GM12892 (cell line): ENCODE results near the gene ACSF3.
"Not testable (repeated sequence)": the region's sequence is repeated elsewhere in the genome, so short reads cannot be mapped to it uniquely, and the experiment has no call there.

Source experiments
- DNase-seq: peaks from one replicate; pipeline ENCODE4 v3.0.0; 2011; ENCODE audit not compliant: insufficient read length
- FAIRE-seq: peaks from 2 replicates; lab custom pipeline; 2011; peaks lifted over from hg19 to GRCh38; lab: Jason Lieb, UNC
- POLR2A ChIP-seq: IDR thresholded peaks from 2 replicates; pipeline ENCODE4 v1.6.1; 2011; ENCODE audit warnings: low read depth, low read length, control low read depth
- POLR2AphosphoS5 ChIP-seq: IDR thresholded peaks from 2 replicates; pipeline ENCODE4 v1.6.1; 2011; ENCODE audit warnings: low read depth, low read length, control low read depth
- TAF1 ChIP-seq: IDR thresholded peaks from 2 replicates; pipeline ENCODE4 v1.6.1; 2011; ENCODE audit warnings: low read depth, mild to moderate bottlenecking, control low read depth, low read length, borderline replicate concordance

ACSF3 gene

DNA sequence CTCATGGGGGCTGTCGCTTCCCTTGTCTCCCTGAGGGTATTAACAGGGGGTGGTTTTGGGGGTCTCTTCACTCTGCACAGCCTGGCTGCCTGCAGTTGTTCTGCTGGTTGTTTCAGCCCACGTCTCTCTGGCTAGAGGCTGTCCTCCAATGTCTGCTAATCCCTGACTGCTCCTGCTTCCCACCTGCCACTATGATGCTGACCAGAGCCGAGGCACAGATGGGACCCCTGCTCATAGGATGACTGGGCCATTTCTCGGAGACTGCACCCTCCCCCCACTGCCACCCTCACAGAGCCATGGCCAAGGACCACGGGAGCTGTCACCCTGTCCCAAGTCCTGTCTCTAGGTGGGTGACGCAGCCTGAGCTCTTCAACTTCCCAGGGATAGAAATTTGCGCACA is 1.6 kb upstream of the ACSF3 start:
- TF ChIP-seq TAF1 (no peak), POLR2A (no peak), POLR2AphosphoS5 (no peak)
- DNase-seq (no peak), FAIRE-seq (no peak)

DNA sequence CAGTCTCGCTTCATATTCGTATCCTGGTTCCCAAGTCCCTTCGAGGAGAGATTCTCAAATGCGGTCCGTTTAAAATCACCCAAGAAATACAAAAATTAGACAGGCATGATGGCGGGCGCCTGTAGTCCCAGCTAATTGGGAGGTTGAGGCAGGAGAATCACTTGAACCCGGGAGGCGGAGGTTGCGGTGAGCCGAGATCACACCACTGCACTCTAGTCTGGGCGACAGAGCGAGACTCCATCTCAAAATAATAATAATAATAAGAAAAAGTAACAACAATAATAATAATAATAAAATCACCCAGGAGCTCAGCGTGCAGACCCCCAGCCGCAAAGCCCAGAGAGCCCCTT is 425 bp upstream of the ACSF3 start:
- FAIRE-seq, DNase-seq: not testable (repeated sequence)

DNA sequence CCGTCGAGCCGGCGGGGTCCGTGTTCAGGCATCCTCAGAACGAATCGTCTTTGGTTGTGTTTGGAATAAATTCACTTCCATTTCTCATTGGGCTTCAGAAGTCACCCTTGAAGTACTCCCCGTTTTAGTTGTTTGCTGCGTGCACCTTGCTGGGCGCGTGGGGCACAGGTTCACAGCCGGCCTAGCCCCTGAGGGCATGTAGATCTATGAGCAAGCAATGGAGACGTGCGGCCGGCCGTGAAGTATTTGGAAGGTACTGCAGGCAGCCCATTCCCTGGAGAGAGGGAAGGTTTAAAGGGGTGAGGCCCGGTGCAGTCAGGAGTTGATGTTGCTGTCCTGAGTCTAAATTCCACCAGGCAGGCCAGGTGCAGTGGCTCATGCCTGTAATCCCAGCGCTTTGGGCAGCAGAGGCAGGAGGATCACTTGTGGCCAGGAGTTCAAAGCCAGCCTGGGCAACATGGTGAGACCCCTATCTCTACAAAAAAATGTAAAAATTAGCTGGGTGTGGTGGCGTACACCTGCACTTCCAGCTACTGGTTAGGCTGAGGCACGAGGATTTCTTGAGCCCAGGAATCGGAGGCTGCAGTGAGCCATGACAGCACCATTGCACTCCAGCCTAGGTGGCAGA is 714 bp downstream of the ACSF3 start:
- DNase-seq (no peak), FAIRE-seq (no peak)
- no peak for TF ChIP-seq TAF1
- TF ChIP-seq POLR2A, result no peak

DNA sequence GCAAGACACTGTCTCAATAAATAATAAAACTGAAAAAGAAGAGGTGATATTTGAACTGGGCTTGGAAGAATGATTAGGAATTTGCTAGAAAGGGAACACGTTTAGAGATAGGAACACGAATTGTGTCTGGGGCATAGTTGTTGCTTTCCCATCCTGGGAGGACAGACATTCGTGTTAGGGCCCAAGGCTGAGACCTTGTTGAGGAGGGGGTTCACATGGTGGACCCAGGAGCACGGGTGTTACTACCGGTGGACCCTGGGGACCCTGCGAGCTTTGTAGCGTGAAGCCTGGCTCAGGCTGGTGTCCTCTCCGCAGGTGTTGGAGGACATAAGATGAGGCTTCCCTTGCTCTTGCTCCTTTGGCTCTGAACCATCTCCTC is 1.2 kb downstream of the ACSF3 start:
- FAIRE-seq, result no peak
- TF ChIP-seq POLR2AphosphoS5 (no peak), TAF1 (no peak)

DNA sequence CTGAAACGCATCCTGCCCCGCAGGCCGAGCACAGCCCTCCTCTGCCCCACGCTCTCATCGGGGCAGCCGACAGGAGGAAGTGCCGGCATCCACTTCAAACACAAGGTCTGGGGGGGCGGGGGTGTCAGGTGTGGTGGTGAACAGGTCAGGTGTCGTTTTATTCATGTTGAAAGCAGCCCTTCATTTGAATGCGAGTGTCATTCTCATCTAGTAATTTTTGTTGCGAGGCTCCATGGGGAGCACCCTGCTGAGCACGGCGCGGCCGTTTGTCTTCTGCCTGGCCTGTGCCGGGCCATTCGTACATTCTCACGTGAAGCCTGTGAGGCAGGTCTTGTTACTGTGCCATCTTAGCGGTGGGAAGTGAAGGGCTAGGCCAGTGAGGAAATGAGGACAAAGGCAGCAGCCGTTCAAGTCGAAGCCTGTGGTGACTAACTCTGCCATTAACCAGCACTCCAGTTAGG is 1.9 kb downstream of the ACSF3 start:
- no peak for TF ChIP-seq TAF1
- TF ChIP-seq POLR2AphosphoS5, result no peak
- no peak for TF ChIP-seq POLR2A
- DNase-seq (no peak), FAIRE-seq (no peak)

More for the DNA sequence above, 1.2 kb downstream of the ACSF3 start:
- no peak for DNase-seq

DNA sequence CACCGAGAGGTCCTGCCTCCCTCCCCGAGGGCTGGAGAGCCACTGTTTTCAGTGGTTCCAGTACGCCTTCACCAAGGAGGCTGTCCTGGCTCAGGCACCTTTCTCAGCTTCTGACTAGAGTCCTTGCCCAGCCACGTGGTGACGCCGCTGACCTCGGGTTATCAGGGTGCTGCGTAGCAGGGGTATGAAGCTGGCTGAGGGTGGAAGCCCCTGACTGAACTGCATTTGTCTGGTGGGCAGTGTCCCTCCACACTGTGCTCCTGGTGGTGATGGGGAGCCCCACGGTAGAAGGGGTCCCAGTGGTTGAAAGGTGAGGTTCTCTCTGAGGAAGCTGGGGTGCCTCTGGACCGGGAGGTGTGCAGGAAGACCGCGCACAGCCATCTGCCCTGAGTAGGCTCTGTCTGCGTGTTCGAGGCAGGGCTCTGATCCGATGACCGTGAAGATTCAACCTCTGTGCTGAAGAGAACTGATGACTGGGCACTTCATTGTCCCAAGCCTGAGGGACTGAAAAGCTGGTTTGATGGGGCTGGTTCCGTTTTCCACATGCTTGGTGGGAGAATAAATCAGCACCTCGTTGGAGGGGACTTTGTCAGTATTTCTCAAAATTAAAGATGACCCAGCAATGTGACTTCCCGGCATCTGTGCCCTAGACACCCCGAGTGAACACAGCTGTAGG is 2.5 kb downstream of the ACSF3 start:
- TF ChIP-seq POLR2A, result no peak
- no peak for TF ChIP-seq POLR2AphosphoS5
- TF ChIP-seq TAF1, result no peak
- DNase-seq (no peak), FAIRE-seq (no peak)

DNA sequence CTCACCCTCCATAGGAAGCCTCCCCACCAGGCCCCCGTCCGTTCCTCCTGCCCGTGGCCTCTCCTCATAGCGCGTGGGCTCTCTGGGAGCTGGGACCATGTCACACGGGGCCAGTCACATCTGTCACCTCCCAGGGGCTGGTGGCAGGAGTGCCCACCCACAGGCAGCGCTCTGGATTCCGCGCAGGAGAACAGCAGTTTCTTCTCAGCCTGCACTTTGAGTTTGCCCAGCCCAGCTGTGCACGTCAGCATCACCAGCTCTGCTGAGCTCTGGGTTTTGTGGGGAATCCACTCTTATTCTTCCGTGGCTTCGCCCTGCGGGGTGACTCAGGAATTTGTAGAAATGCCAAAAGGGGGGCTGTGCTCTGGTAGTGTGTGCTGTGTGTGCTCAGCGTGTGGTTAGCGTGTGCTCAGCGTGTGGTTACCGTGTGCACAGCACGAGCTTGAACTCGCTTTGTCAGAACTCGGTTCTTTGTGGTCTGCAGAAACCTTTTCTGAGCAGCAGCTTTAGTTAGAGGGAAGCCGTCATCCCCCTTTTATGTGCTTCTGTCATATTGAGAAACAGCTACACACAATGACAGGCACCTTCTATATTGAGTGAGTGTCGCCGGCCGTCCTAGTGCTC is 3.2 kb downstream of the ACSF3 start:
- FAIRE-seq, result no peak
- TF ChIP-seq POLR2A, result no peak
- TF ChIP-seq POLR2AphosphoS5, result no peak
- no peak for DNase-seq

DNA sequence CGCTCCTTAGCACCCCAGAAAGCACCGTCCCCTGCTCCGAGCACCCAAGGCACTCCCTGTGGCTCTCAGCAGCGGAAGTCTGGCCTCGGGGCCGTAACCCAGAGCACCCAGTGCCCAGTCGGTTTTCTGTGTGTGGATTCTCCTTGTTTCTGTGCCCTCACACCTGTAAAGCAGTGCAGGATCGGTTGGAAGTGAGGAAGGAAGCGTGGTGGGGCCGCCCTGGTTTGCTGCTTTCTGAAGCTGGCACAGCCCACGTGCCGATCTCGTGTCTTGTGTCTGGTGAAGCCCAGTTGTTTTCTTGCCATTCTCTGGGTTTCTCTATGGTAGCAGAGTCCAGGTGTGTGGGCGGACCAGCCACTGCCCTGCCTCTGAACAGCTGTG is 3.7 kb downstream of the ACSF3 start:
- FAIRE-seq, result no peak
- no peak for DNase-seq
- TF ChIP-seq TAF1 (no peak), POLR2A (no peak), POLR2AphosphoS5 (no peak)

DNA sequence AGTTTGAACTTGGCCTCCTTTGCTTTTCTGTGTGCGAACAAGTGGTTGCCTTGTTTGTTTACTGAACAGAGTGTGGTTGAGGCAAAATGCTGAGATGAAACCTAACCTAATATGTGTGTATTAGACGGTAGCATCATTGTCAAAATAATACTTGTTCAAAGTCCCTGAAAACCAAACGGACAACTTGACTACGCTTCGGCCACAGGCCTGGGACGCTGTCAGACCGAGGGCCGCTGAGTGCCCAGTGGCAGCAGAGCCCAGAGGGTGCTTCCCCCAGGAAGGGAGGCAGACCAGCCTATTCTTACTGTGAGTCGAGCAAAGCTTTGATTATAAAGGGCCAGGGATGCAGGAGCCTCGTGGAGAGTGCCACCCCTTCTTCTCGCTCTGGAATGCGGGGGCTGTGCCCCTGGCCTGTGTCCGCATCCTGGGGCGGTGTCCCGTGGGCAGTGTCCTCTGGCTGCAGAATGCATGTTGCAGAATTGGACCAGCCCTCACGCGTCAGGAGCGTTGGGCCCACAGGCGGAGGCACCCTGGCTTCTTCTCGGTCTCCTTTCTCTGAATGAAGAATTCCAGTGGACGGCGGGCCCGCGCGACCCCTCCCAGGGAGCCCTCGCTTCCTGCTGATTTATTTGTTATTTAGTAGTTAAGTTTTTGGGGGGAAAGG is 5.2 kb downstream of the ACSF3 start:
- FAIRE-seq, result no peak
- DNase-seq, result no peak
- TF ChIP-seq TAF1 (no peak), POLR2AphosphoS5 (no peak), POLR2A (no peak)

DNA sequence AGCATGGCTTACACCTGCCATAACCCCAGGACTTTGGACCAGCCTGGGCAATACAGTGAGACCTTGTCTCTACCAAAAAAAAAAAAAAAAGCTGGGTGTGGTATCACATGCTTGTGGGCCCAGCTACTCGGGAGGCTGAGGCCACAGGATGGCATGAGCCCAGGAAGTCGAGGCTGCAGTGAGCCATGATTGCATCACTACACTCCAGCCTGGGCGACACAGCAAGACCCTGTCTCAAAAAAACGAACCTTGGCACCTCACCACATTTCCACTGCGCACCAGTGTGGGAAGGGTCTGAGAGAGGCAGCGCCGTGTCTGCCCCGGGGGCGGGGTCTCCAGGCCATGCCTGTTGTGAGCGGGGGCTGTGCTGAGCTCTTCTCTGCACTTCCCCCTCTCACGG is 6.3 kb downstream of the ACSF3 start:
- TF ChIP-seq TAF1 (no peak), POLR2AphosphoS5 (no peak), POLR2A (no peak)
- FAIRE-seq (no peak), DNase-seq (no peak)

DNA sequence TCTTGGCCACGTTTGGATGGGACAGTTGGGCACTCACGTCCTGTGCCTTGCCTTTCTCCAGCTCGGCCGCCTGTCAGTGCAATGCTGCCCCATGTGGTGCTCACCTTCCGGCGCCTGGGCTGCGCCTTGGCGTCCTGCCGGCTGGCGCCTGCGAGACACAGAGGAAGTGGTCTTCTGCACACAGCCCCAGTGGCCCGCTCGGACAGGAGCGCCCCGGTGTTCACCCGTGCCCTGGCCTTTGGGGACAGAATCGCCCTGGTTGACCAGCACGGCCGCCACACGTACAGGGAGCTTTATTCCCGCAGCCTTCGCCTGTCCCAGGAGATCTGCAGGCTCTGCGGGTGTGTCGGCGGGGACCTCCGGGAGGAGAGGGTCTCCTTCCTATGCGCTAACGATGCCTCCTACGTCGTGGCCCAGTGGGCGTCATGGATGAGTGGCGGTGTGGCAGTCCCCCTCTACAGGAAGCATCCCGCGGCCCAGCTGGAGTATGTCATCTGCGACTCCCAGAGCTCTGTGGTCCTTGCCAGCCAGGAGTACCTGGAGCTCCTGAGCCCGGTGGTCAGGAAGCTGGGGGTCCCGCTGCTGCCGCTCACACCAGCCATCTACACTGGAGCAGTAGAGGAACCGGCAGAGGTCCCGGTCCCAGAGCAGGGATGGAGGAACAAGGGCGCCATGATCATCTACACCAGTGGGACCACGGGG is 7.1 kb downstream of the ACSF3 start:
- FAIRE-seq (no peak), DNase-seq (no peak)
- TF ChIP-seq TAF1 (no peak), POLR2AphosphoS5 (no peak)

DNA sequence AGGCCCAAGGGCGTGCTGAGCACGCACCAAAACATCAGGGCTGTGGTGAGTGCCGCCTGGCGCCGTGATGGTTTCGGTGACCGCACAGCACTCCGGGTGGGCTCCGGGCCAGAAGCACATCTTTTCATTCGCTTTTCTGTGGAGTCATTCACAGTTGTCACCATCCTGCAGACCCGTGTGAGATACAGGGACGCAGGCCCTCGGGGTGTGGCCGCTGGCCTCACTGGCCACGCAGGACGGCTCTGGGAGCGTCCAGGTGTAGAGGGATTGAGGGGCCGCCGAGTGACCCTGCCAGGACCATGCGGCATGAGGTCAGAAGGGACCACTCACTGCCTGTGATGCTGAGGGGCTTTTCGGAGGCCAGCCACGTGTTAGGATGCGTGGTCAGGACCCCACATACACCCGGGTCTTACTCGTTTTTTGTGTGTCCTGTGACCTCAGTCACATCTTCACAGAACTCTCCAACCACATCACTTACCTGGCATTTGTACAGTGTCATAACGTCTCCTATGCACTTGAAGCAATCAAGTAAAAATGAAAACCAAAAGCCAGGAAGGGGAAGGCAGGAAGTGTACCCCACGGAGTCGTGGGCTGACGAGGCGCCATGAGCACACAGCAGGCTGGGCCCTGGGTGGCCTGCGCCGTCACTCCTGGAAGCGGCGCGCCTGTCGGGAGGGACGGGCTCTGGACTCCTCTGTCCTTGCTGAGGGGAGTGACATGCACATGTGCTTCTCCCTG is 7.8 kb downstream of the ACSF3 start:
- DNase-seq, result no peak
- no peak for FAIRE-seq

More for the DNA sequence above, 7.8 kb downstream of the ACSF3 start:
- TF ChIP-seq TAF1, result no peak
- no peak for TF ChIP-seq POLR2A
- no peak for TF ChIP-seq POLR2AphosphoS5
